ENCODE results near the gene RLN3. TPM values are rescaled to one million over a fixed set of nuclear protein-coding genes. Genes with fewer than 3 reads are reported as not detected.

RLN3 gene
- total and polyA plus RNA-seq, 2 experiments from 2014 or later, result not detected

Other genes with a start within 250 kb of the RLN3 start
- 37.9 and 42.3 TPM in 2 replicates for gene ZSWIM4, start 232.7 kb upstream of the RLN3 start, total RNA-seq (2014; rRNA removed; shearing (Covaris generic))
- gene ZSWIM4, start 232.7 kb upstream of the RLN3 start, polyA plus RNA-seq (2016; fragmentation: Nextera tagmentation; extraction: Ambion mirVana), result 5.4 and 6.1 TPM in 2 replicates
- not detected in 2 replicates for gene NANOS3, start 151.0 kb upstream of the RLN3 start, total RNA-seq (2014; rRNA removed; shearing (Covaris generic))
- gene NANOS3, start 151.0 kb upstream of the RLN3 start, polyA plus RNA-seq (2016; fragmentation: Nextera tagmentation; extraction: Ambion mirVana), result not detected in 2 replicates
- gene BRME1, start 122.0 kb upstream of the RLN3 start, total RNA-seq (2014; rRNA removed; shearing (Covaris generic)), result 3.7 and 4.0 TPM in 2 replicates
- 3.9 and 4.7 TPM in 2 replicates for gene BRME1, start 122.0 kb upstream of the RLN3 start, polyA plus RNA-seq (2016; fragmentation: Nextera tagmentation; extraction: Ambion mirVana)
- 27.3 and 39.7 TPM in 2 replicates for gene CC2D1A, start 121.9 kb upstream of the RLN3 start, total RNA-seq (2014; rRNA removed; shearing (Covaris generic))
- 21.7 and 23.1 TPM in 2 replicates for gene CC2D1A, start 121.9 kb upstream of the RLN3 start, polyA plus RNA-seq (2016; fragmentation: Nextera tagmentation; extraction: Ambion mirVana)
- 0.24 TPM in 1 of 2 replicates, not detected in the other for gene PODNL1, start 89.7 kb upstream of the RLN3 start, total RNA-seq (2014; rRNA removed; shearing (Covaris generic))
- 1.3 TPM in 1 of 2 replicates, not detected in the other for gene PODNL1, start 89.7 kb upstream of the RLN3 start, polyA plus RNA-seq (2016; fragmentation: Nextera tagmentation; extraction: Ambion mirVana)
- 74.8 and 81.3 TPM in 2 replicates for gene DCAF15, start 75.6 kb upstream of the RLN3 start, total RNA-seq (2014; rRNA removed; shearing (Covaris generic))
- 39.5 and 41.6 TPM in 2 replicates for gene DCAF15, start 75.6 kb upstream of the RLN3 start, polyA plus RNA-seq (2016; fragmentation: Nextera tagmentation; extraction: Ambion mirVana)
- 10.1 and 11.8 TPM in 2 replicates for gene RFX1, start 21.8 kb upstream of the RLN3 start, total RNA-seq (2014; rRNA removed; shearing (Covaris generic))
- 8.9 and 9.4 TPM in 2 replicates for gene RFX1, start 21.8 kb upstream of the RLN3 start, polyA plus RNA-seq (2016; fragmentation: Nextera tagmentation; extraction: Ambion mirVana)
- 11.4 and 12.8 TPM in 2 replicates for gene IL27RA, start 3.6 kb downstream of the RLN3 start, total RNA-seq (2014; rRNA removed; shearing (Covaris generic))
- gene IL27RA, start 3.6 kb downstream of the RLN3 start, polyA plus RNA-seq (2016; fragmentation: Nextera tagmentation; extraction: Ambion mirVana), result 7.7 and 8.3 TPM in 2 replicates
- 40.2 and 45.8 TPM in 2 replicates for gene PALM3, start 33.9 kb downstream of the RLN3 start, total RNA-seq (2014; rRNA removed; shearing (Covaris generic))
- gene PALM3, start 33.9 kb downstream of the RLN3 start, polyA plus RNA-seq (2016; fragmentation: Nextera tagmentation; extraction: Ambion mirVana), result 16.6 and 19.6 TPM in 2 replicates
- gene MISP3, start 44.6 kb downstream of the RLN3 start, total RNA-seq (2014; rRNA removed; shearing (Covaris generic)), result 1.9 and 7.8 TPM in 2 replicates
- 2.4 and 2.7 TPM in 2 replicates for gene MISP3, start 44.6 kb downstream of the RLN3 start, polyA plus RNA-seq (2016; fragmentation: Nextera tagmentation; extraction: Ambion mirVana)
- gene C19orf67, start 57.6 kb downstream of the RLN3 start, total RNA-seq (2014; rRNA removed; shearing (Covaris generic)), result not detected in 2 replicates
- gene C19orf67, start 57.6 kb downstream of the RLN3 start, polyA plus RNA-seq (2016; fragmentation: Nextera tagmentation; extraction: Ambion mirVana), result 0.40 TPM in 1 of 2 replicates, not detected in the other
- 67.1 and 69.0 TPM in 2 replicates for gene SAMD1, start 62.6 kb downstream of the RLN3 start, total RNA-seq (2014; rRNA removed; shearing (Covaris generic))
- gene SAMD1, start 62.6 kb downstream of the RLN3 start, polyA plus RNA-seq (2016; fragmentation: Nextera tagmentation; extraction: Ambion mirVana), result 32.2 and 38.1 TPM in 2 replicates
- gene PRKACA, start 89.6 kb downstream of the RLN3 start, total RNA-seq (2014; rRNA removed; shearing (Covaris generic)), result 25.7 and 31.3 TPM in 2 replicates
- gene PRKACA, start 89.6 kb downstream of the RLN3 start, polyA plus RNA-seq (2016; fragmentation: Nextera tagmentation; extraction: Ambion mirVana), result 12.3 and 13.0 TPM in 2 replicates
- gene ASF1B, start 108.4 kb downstream of the RLN3 start, total RNA-seq (2014; rRNA removed; shearing (Covaris generic)), result 33.3 and 37.1 TPM in 2 replicates
- gene ASF1B, start 108.4 kb downstream of the RLN3 start, polyA plus RNA-seq (2016; fragmentation: Nextera tagmentation; extraction: Ambion mirVana), result 33.8 and 36.9 TPM in 2 replicates
- gene ADGRL1, start 178.0 kb downstream of the RLN3 start, total RNA-seq (2014; rRNA removed; shearing (Covaris generic)), result 84.0 and 100 TPM in 2 replicates
- 20.6 and 21.8 TPM in 2 replicates for gene ADGRL1, start 178.0 kb downstream of the RLN3 start, polyA plus RNA-seq (2016; fragmentation: Nextera tagmentation; extraction: Ambion mirVana)